HTR-8/SVneo (cell line): ENCODE measurements around the gene SMTN.
A peak's percentile ranks its signal among the peaks of the same experiment; 100 is the strongest.
"Not testable (repeated sequence)": the region's sequence is repeated elsewhere in the genome, so short reads cannot be mapped to it uniquely, and the experiment has no call there.

Source experiments
- DNase-seq: peaks from one replicate; pipeline ENCODE4 v3.0.0; 2011; ENCODE audit warnings: low spot score, mixed read lengths; ENCODE audit not compliant: insufficient read length
- FAIRE-seq: peaks from 2 replicates; lab custom pipeline; 2011; peaks lifted over from hg19 to GRCh38; lab: Jason Lieb, UNC

SMTN gene

DNA sequence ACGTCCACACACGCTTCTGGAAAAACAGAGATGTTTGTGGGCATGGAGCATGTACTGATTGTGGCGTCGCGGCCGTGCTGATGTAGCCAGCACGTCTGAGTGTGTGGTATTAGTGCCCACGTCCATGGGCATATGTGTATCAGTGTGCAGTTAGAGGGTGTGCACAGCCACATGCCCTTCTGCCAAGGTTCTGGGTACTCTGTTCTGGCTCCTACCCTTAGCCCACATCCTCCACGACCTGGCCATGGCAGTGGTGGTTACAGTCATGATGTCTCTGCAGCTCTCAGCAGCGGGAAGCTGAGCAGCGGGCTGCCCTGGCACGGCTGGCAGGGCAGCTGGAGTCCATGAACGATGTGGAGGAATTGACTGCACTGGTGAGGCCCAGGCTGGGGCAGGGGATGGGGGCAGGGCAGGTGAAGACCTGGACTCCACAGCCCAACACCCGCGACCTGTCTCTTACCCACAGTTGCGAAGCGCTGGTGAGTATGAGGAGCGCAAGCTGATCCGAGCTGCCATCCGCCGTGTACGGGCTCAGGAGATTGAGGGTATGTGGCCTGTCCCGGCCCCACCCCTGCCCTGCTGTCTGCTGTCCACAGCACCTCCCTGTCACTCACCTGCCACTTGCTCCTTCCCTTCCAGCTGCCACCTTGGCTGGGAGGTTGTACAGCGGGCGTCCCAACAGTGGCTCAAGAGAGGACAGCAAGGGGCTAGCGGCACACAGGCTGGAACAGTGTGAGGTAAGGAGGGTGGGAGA is 7.3 kb downstream of the SMTN start:
- FAIRE-seq: no peak

DNA sequence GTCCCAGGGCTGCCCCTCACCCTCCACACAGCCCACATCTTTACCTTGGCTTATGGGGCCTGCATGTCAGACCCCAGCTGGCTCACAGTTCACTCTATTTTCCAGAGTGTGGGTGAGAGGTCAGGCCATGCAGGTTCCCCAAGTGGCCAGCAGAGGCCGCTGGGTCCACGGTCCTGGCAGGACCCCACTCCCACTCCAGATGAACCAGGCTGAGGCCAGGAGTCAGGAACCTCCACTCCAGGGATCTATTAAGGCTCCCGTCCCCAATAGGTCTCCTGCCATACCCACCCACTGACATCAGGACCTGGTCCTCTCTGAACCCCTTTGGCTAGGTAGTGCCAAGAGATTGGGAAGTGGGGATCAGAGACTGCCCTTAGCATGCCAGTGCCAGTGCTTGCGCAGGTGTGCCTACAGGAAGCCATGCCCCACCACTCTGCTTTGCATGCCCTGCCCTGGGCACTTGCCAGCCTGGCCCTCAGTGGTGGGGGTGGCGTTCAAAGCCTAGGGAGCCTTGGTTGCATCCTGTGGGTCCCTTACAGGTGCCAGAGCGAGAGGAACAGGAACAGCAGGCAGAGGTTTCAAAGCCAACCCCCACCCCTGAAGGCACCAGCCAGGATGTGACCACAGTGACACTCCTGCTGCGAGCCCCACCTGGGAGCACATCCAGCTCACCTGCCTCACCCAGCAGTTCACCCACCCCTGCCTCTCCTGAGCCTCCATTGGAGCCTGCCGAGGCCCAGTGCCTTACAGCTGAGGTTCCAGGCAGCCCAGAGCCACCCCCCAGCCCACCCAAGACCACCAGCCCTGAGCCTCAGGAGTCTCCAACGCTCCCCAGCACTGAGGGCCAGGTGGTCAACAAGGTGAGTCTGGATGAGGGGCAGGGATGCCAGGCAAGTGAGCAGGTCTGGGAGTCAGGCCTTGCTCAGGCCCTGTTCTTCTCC is 8.3 kb downstream of the SMTN start:
- FAIRE-seq: no peak
- DNase-seq: peak; percentile 45

More for the DNA sequence above, 7.3 kb downstream of the SMTN start:
- no peak for DNase-seq

DNA sequence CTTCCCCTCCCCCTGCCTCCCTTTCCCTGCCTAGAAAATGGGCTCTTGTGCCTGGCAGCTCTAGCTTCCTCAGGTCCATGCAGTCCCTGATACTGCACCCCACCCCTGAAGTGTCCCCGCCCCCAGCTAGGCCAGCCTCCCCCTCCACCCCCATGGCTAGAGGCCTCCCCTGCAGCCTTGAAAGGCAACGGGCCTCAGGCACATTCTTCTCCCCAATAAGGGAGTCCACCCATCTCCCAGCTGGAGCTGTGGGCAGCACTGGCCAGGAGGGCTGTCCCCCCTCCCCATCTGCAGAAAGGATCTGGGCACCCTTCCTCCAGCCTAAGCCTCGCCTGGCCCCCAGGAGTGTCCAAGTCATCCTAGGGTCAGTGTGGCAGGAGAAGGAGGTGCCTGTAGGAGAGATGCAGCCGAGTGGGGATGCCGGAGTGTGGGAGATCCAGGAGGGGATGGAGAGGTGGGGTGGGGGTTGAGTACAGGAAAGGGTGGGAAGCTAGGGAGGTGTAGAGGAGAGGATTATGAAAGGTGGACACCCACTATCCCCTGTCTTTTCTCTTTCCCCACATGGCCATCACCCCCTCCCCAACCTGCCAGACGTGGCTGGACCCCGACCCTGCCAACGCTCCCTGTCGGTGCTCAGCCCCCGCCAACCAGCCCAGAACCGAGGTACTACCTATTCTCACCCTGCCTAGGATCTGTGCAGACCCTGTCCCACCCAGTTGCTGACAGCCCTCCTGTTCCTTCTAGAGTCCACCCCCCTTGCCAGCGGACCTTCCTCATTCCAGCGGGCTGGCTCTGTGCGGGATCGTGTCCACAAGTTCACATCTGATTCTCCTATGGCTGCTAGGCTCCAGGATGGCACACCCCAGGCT is 9.3 kb downstream of the SMTN start:
- DNase-seq (no peak), FAIRE-seq (no peak)

DNA sequence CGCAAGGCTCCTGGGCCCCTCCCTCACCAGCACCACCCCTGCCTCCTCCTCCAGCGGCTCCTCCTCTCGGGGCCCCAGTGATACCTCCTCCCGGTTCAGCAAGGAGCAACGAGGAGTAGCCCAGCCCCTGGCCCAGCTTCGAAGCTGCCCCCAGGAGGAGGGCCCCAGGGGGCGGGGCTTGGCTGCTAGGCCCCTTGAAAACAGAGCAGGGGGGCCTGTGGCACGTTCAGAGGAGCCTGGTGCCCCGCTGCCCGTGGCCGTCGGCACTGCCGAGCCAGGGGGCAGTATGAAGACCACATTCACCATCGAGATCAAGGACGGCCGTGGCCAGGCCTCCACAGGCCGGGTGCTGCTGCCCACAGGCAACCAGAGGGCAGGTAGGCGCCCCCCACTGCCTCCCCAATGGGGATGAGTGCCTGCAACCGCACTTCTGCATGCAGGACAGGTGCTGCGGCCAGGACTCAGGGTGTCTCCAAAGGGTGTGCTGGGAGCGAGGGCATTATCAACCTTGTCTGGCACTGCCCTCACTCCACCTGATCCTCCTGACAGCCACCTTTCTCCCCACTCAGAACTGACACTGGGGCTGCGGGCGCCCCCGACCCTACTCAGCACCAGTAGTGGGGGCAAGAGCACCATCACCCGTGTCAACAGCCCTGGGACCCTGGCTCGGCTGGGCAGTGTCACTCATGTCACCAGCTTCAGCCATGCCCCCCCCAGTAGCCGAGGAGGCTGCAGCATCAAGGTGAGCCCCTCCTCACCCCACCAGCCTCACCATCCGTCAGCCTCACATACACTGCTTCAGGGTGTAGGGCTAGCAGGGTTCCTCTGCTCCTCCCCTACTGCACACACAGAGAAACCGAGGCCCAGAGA is 10.2 kb downstream of the SMTN start:
- no peak for DNase-seq
- FAIRE-seq: no peak

DNA sequence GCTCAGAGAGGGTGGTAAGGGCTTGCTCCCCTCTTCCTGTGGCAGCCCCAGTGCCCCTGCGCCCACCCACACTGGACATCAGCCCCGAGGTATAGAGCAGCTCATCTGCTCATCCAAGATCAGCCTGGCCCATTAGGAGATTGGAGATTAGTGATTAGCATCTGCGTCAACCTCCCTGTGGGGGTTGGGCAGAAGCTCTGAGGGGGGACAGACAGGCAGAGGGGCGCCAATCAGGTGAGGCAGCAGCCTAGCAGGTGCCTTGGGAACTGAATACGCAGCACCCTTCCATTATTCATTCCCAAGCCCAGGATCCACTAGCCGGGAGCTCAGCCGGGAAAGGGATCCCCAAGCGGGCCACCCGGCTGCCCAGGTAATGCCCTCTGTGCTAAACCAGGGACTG is 11.0 kb downstream of the SMTN start:
- no peak for FAIRE-seq

DNA sequence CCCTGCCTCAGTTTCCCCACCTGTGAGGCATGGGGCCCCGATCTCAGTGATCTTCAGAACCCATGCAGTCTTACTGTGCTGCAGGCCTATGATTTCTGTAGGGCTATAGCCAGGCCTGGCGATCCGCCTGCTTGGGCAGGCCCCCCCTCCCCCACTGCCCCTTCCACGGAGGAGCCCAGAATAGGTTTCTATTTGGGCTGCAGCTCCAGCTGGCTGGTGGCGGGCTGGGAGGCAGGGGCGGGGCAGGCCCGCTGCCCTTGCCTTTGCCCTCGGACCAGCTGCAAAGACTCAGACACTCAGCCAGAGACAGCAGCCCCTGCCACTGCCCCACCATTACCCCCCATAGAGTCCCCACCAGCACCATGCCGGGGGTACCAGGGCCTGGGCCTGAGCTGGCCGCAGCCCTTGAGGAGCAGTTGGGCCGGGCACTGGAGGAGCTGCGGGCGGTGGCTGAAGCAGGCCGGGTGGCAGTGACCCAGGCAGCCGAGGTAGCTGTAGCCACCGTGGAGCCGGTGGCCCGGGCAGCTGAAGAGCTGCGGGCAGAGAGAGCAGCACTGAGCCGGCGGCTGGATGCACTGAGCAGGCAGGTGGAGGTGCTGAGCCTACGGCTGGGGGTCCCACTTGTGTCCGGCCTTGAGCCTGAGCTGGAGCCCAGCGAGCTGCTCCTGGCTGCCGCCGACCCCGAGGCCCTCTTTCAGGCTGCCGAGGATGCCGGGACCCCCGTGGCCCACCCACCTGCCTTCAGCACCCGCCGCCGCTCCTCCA is 12.2 kb downstream of the SMTN start:
- no peak for FAIRE-seq
- no peak for DNase-seq

More for the DNA sequence above, 11.0 kb downstream of the SMTN start:
- no peak for DNase-seq

DNA sequence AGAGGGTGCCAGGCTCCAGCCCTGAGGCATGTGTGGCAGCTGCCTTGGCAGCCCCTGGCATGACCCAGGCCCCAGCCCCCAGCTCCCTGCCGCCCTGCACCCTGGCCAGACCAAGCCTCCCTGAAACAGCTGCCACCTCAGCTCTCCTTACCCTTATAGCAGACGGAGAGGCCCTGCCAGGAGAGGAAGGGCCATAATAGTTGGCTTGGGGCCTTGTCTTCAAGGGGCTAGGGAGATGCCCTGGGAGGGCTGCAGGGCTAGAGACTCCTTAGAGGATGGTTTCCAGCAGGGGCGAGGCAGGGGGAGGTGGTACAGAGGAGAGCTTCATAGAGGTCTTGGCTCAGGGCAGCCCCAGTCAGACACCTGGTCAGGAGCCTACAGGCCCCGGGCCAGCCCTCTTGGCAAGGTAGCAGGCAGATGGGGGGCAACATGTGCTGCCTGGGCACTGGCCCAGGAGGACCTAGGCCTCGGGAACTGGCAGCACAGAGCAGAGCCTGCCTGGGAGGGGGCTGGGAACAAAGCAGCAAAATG is 13.0 kb downstream of the SMTN start:
- FAIRE-seq (no peak), DNase-seq (no peak)

DNA sequence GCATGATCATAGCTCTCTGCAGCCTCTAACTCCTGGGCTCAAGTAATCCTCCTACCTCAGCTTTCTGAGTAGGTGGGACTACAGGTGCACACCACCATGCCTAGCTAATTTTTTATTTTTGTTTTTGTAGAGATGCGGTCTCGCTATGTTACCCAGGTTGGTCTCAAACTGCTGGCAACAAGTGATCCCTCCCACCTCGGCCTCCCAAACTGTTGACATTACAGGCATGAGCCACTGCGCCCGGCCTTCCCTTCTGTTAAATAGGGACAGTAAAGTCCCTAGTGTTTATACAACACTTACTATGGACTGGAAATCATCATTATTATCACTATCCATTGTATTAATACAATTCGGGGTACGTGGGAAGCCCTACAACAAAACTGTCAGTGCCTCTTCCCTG is 13.6 kb downstream of the SMTN start:
- DNase-seq: no peak
- FAIRE-seq: no peak

DNA sequence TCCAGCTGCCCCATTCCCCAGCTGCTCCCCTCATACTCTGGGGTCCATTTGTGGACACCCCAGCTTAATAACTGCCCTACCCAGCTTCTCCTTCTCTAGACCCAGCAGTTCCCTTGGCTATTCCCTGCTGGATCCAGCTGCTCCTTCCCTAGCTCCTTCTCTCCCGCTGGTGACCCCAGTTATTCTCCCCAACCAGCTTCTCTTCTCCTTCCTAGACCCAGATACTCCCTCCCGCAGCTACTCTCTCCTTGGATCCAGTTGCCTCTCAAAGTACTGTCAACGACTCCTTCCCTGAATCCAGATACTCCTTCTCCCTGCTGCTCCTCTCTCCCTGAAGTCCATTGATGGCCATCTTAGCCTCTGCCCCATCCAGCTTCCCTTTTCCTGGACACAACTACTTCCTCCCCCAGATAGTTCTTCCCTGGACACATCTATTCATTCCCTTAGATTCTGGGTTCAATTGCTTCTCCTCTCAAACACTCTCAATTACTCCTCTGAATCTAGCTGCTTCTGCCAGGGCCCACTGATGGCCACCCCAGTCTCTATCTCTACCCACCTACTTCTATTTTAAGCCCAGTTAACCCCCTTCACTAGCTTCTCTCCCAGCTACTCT is 14.6 kb downstream of the SMTN start:
- FAIRE-seq (no peak), DNase-seq (no peak)

DNA sequence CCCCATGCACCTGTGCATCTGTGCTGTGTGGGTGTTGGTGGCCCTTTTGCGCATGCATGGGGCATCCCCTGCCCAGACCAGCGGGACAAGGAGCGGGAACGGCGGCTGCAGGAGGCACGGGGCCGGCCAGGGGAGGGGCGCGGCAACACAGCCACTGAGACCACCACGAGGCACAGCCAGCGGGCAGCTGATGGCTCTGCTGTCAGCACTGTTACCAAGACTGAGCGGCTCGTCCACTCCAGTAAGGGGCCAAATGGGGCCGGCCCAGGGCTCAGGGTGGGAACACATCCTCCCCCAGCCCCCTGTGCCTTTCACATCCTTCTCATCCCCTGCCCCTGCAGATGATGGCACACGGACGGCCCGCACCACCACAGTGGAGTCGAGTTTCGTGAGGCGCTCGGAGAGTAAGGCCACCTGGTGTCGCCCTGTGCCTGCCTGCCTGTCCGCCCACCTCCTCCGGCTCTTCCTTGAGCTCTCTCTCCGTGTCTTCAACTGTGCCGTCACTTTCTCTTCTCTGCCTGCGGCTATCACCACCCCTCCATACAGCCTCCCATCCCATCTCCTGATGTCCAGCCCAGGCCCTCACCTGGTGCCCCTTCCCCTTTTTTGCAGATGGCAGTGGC is 15.7 kb downstream of the SMTN start:
- DNase-seq: no peak
- FAIRE-seq: no peak

DNA sequence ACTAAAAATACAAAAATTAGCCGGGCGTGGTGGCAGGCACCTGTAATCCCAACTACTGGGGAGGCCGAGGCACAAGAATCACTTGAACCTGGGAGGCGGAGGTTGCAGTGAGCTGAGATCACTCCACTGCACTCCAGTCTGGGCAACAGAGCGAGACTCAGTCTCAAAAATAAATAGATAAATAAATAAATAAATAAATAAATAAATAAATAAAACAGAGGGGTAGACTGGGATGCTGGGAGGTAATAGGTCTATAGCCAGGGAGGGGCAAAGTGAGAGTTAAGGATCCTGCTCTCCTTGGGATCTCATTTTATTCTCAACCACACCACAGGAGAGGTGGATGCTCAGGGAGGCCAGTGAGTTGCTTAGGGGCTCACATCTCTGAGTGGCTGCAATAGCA is 16.4 kb downstream of the SMTN start:
- FAIRE-seq: not testable (repeated sequence)

DNA sequence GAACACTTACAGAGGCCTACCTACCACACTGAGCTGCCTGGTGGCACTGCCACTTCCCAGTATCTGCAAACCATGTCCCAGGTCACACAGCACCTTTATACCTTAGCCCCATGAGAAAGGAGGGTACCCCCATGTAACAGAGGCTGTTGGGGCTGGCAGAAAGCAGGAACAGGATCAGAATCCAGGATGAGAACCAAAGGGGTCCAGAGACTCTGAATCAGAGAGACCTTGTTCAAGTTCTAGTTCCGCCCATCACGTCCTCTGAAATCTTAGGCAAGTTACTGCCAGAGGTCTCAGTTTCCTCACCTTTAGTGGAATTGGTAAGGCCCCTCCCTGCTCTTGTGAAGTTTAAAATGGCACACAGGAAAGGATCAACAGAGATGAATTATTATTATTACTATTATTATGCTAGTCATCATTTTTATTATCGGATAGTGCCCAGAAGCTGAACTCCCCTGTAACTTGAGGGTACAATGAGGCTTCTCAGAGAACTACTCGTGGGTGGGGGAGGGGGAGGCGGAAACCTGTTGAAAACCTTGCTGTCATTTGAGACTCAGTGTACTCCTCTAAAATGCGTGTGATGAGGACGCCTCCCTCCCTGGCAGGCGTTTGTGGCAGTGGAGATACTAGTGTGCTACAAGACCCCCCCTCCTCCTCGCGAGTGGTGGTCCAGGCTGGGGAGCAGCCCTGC is 17.0 kb downstream of the SMTN start:
- no peak for DNase-seq
- FAIRE-seq: no peak

More for the DNA sequence above, 16.4 kb downstream of the SMTN start:
- DNase-seq: not testable (repeated sequence)

DNA sequence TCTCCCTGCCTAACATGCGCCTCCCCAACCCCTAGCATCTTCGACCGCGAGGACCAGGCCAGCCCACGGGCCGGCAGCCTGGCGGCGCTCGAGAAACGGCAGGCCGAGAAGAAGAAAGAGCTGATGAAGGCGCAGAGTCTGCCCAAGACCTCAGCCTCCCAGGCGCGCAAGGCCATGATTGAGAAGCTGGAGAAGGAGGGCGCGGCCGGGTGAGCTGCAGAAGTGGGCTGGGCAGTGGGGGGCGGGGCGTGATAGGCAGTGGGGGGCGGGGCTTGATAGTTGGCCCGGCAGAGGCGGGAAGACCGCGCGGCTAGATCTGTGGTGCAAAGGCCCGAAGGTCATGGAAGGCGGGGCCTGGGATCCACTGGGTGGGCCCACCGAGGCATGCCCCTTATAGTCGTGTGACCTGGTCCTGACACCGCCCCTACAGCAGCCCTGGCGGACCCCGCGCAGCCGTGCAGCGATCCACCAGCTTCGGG is 17.6 kb downstream of the SMTN start:
- no peak for FAIRE-seq
- DNase-seq: no peak

DNA sequence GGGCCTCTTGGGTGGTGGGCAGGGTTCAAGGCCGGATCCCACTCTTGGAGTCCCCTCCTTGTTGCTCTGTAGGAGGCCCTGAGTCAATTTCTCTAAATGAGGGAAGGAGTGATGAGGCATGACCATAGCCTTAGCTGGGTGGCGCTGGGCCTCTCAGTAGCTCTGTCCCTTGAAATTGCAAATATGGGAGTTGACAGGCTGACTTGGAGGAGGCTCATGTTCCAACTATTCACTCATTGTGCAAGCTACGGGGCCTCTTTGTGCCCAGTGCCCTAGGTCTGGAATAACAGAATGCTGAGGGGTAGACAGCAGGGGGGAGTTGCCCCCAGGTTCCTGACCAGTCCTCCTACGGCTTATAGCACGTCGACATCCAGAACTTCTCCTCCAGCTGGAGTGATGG is 18.3 kb downstream of the SMTN start:
- DNase-seq: no peak

DNA sequence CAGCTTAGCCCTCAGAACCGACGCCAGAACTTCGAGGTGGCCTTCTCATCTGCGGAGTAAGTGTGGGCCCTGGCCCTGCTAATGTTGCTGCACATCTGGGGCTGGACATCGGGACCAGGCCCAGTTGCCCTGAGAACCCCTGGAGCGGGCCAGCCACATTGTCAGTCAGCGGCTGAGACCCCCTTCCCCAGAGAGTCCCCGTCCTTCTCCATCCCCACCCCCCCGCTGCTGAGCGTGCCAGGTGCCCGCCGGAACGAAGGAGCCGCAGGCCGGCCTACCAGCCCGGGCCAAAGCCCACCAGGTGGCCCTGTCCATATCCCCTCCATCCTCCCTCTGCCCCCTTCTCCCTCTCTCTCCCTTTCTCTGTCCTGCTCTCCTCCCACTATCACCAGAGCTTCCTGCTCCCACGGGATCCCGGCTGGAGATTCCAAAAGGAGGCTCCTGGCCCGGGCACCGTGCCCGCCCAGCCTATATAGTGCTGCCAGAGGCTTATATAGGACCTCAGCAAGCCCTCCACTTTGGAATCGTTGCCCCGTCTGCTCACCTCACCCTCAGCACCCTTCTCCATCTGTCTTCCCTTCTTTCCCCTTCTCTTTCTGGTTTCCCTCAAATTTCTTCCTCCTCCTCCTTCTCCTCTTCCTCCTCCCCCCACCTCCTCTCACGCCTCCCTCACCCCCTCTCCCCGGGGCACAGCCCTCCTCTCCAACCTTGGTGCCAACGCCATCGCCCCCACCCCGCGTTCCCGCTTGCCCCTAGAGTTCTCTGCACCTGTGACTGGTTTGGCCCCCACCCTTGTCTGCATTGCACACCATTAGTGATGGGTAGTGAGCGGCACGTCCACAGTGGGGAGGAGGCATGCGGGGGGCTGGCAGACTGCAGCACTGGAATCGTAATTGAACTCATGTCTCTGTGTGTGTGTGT is 19.0 kb downstream of the SMTN start:
- no peak for FAIRE-seq
- no peak for DNase-seq

More for the DNA sequence above, 18.3 kb downstream of the SMTN start:
- no peak for FAIRE-seq
